ENCODE data around the gene FMNL2.

Gene FMNL2

GRCh38 chr2:152449578-152449977 lies 114.6 kb downstream of the FMNL2 start:
- no peak for DNase-seq (ENCODE audit: low read depth)

DNA sequence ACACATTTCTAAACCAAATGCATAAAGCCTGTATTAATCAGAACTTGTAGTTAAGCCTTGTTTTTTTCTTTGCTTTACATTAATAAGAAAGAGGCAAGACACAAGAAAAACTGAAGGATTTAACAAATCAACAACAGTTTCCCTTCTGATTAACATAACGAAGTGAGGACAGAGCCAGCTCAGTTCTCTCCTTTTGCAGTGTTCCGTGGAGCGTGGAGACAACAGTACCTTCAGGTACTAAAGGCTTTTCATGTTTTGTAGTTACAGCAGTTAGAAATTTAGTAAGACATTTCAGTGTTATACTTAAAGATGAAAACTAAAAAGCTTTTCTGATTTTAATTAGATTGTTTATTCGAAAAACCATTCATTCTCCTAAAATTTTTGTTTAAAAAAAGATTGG lies 115.2 kb downstream of the FMNL2 start:
- DNase-seq (ENCODE audit: low read depth) = no peak

DNA sequence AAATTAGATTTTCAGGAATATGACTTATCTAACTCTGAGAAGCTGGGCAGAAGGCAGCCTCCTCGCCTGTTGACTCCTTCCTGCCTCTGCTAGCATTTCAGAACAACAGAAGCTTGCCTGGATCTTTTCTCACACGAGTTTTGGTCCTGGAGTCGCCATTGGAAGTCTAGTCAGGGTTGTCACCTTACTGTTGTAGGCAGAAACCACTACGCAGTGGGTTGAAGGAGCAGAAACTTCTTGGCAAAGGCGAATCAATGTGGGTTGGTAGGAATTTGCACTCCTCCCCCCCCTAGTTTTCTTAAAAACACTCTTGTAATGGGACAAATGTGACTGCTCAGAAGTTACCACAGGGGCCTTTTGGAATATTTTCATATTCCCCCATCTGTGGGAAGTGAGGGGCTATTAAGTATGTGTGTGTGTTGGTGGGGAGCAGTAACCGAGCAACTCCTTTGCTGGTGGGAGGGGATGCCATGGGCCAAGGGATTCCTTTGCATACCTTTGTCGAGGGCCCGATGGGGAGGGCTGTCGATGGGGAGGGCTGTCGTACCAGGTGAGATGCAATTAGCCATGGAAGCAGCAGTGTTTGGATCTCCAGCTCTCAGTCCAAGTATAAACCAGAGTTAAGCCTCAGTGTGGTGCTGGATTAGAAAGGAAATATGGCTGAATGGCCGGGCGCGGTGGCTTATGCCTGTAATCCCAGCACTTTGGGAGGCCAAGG lies 117.4 kb downstream of the FMNL2 start:
- DNase-seq (ENCODE audit: low read depth) = no peak

DNA sequence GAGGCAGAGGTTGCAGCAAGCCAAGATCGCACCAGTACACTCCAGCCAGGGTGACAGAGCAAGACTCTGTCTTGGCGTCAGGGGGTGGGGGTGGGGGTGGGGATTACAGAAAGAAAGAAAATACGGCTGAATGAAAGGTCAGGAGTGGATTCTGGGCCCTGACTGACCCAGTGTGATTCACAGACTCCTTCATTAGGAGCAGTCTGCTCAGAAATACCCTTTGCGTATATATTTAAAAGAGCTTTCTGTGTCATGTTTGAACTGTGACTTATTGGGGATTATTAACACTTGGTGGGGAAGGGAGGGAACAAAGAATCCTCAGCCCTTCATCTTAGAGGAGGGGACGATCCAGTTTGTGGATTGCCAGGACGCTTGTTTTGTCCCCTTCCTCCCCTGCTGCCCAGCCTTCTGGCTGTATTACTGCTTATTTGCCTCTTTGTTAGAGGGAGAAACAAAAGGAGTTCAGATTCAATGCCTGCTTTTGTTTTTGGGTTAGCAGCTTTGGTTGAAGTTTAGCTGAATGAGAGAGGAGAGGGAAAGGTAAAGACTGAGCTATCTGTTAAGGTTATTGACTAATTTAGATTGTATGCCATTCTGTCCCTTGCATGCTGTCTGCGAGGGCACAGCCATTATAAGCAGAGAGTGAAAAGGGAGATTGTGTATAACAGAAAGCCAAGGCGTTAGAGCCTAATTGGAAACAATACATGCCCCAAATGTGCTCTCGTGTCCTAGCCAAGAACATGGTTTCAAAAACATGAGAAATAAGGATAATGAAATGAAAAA lies 118.3 kb downstream of the FMNL2 start:
- DNase-seq (ENCODE audit: low read depth) = no peak

GRCh38 chr2:152454371-152454770 lies 119.4 kb downstream of the FMNL2 start:
- DNase-seq (ENCODE audit: low read depth) = no peak

DNA sequence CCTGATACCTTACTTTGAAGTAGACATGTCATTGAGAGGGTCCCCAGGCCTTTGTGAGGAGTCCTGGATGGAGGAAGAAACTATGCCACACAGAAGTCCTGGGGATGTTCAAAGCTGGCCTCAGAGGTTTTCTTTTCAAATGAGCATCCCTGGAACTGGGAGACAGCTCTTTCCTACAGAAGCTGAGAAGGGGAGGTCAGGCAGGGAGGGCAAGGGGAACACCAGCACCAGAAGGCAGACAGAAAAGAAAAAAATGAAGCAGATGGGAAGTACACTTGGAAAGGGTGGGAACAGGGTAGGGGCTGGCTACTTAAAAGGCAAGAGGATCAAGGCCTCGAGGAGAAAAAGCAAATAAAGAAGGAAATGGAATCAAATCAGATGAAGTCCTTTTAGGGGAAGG lies 120.0 kb downstream of the FMNL2 start:
- DNase-seq (ENCODE audit: low read depth) = no peak

GRCh38 chr2:152455738-152456137 lies 120.8 kb downstream of the FMNL2 start:
- DNase-seq (ENCODE audit: low read depth) = no peak

GRCh38 chr2:152456262-152456661 lies 121.3 kb downstream of the FMNL2 start:
- no peak for DNase-seq (ENCODE audit: low read depth)

DNA sequence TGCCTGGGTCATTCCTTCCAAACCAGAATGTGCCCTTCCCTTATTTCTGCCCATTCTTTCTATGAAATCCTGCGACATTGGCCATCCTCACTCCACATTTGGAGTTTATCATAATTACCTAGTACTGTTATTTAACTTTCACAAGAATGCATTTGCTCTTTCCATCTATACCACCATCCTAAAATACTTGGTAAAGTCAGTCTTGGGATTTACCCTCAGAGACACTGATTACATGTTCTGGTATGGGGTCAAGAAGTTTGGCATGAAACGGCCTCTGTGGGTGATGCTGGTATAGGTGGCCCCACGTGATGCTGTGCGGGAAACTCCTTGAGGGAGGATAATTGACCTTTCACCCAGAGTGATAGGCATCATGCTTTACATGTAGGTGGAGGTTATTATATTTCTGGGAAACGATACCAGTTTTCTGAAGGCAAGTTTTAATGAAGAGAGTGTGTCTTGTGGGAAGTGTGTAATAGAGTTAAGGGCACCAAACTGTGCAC lies 123.5 kb downstream of the FMNL2 start:
- DNase-seq (ENCODE audit: low read depth) = no peak

DNA sequence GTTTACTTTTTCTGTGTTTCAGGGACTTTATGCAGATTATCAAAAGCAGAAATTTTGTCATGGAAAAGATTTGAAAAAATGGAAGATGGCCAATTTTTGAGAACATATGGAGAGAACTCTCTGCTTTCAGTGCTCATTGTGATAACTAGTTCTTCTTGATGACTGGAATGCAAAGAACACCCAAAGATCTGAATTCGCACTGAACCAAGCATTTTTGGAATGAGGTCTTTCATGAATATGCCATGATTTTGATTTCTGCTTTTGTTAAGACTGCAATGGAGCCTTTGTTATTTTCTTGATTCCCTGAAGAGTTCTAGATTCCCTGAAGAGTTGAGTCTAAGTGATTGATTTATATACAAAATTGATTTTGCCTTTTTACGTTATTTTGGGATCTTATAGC lies 124.1 kb downstream of the FMNL2 start:
- DNase-seq (ENCODE audit: low read depth) = no peak

- no peak for DNase-seq (ENCODE audit: low read depth)
Measured at GRCh38 chr2:152460567-152460966, 125.6 kb downstream of the FMNL2 start.

- no peak for DNase-seq (ENCODE audit: low read depth)
Measured at GRCh38 chr2:152462120-152462519, 127.1 kb downstream of the FMNL2 start.

DNA sequence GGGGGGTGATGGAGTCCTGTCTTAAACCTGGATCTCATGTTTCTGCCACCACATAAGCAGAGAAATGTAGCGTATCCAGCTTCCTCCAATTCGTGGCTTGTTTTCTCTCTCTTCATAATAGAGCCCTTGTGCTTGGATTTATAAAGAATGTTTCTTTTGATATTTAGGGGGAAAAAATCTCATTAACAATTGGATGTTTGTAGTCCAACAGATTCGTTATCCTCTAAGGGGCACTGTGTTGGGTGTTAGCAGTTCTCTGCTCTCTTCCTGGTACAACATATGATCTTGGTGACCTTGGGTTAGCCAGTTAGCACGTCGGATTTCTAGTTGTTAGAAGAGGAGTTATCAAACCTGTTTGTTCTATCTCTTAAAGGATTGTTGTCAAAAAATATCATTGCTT lies 127.8 kb downstream of the FMNL2 start:
- DNase-seq (ENCODE audit: low read depth) = no peak

- DNase-seq (ENCODE audit: low read depth) = no peak
Measured at GRCh38 chr2:152464851-152465470, 130.0 kb downstream of the FMNL2 start.

DNA sequence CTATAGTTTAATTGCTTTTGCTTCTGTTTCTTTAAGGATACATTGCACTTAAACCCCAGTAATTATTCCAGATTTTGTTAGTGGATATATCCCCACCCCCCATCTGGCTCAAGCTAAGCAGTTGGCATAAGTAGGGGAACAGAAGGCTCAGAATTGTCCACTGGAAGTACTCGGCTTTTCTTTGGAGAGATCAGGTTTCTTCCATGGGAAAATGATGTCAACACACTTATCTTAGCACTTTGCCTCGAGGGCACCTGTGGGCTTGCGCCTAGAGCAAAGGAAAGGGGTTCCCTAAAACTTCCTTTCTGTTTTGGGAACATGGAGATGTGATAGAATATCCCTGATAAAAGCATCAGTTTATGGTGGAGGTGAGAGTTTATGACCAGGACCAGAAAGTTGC lies 130.6 kb downstream of the FMNL2 start:
- no peak for DNase-seq (ENCODE audit: low read depth)

DNA sequence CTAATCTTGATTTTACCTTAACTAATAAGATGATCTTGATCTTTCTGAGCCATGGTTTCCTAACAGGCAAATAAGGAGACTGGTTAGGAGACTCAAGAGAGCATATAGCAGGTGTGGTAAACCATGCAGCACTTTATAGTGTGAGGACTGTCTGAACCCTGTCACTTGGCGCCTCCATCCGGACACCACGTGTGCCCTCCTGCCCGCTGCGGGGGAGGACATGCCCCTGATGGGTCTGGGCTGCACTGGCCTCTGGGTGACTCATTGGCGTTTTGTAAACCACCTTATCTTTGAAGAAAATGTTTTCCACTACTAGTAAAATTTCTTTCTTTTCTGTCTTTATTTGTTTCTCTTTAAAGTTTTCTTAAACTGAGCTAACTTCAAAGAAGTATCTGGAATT lies 131.1 kb downstream of the FMNL2 start:
- no peak for DNase-seq (ENCODE audit: low read depth)

DNA sequence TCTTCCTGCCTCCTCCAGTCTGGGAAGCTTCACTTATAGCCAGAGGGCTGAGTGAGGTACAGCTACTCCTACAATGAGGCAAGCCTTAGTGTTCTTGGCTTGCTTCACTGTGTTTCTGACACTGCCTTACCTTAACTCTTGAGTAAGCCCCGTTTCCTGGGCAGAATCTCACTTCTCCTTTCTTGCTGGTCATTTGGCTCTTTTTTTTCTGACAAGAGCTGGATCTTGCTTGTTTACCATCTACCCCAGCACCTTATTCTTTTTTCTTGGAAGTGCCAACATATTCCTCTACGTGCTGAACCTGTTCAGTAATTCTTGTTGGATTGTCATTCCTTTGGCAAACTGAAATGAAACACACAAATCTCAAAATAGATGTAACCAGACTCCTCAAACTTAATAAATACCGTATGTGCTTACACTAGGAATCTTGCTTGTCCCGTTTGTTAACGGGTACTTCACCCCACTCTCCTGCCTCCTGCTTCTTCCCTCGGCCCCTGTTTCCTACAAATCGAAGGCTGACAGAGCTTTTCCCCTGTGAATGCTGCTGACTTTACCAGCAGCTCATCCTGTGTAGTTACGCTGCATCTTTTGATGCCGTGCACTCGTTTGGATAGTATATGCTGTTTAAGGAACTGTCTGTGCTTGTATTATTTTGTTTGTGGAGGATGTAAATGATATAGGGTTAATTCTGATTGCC lies 132.2 kb downstream of the FMNL2 start:
- DNase-seq (ENCODE audit: low read depth) = no peak

GRCh38 chr2:152467677-152468410 lies 132.9 kb downstream of the FMNL2 start:
- DNase-seq (ENCODE audit: low read depth) = no peak

- no peak for DNase-seq (ENCODE audit: low read depth)
Measured at GRCh38 chr2:152468899-152469692, 134.1 kb downstream of the FMNL2 start.

GRCh38 chr2:152470861-152471854 lies 136.2 kb downstream of the FMNL2 start:
- no peak for DNase-seq (ENCODE audit: low read depth)
